ENCODE data around the gene STAMBP.

STAMBP gene

GRCh38 chr2:73904952-73905351 lies 76.2 kb downstream of the STAMBP start:
- no peak for DNase-seq (ENCODE audit: extremely low read depth, low read depth)
- no peak for TF ChIP-seq CTCF (IDR thresholded peaks at IDR 0.05; ENCODE audit: low read depth, low read length, missing control alignments)
- no peak overlapping the region for H3K4me3 ChIP-seq (replicated peaks; ENCODE audit: low read depth, low read length)

GRCh38 chr2:73906847-73907505 lies 78.2 kb downstream of the STAMBP start:
- TF ChIP-seq CTCF (IDR thresholded peaks at IDR 0.05; ENCODE audit: low read depth, low read length, missing control alignments) = no peak
- no peak overlapping the region for H3K4me3 ChIP-seq (replicated peaks; ENCODE audit: low read depth, low read length)
- DNase-seq (ENCODE audit: extremely low read depth, low read depth) = no peak

GRCh38 chr2:73907840-73908452 lies 79.2 kb downstream of the STAMBP start:
- TF ChIP-seq CTCF (IDR thresholded peaks at IDR 0.05; ENCODE audit: low read depth, low read length, missing control alignments) = peak; percentile 23
- DNase-seq (ENCODE audit: extremely low read depth, low read depth) = no peak
- H3K4me3 ChIP-seq (replicated peaks; ENCODE audit: low read depth, low read length) = no peak overlapping the region

GRCh38 chr2:73908689-73909652 lies 80.2 kb downstream of the STAMBP start:
- no peak for DNase-seq (ENCODE audit: extremely low read depth, low read depth)
- H3K4me3 ChIP-seq (replicated peaks; ENCODE audit: low read depth, low read length) = no peak overlapping the region
- no peak for TF ChIP-seq CTCF (IDR thresholded peaks at IDR 0.05; ENCODE audit: low read depth, low read length, missing control alignments)

- no peak for TF ChIP-seq CTCF (IDR thresholded peaks at IDR 0.05; ENCODE audit: low read depth, low read length, missing control alignments)
- no peak for DNase-seq (ENCODE audit: extremely low read depth, low read depth)
- H3K4me3 ChIP-seq (replicated peaks; ENCODE audit: low read depth, low read length) = no peak overlapping the region
Measured at GRCh38 chr2:73910873-73911547, 82.2 kb downstream of the STAMBP start.

GRCh38 chr2:73911548-73912208 lies 82.9 kb downstream of the STAMBP start:
- no peak for TF ChIP-seq CTCF (IDR thresholded peaks at IDR 0.05; ENCODE audit: low read depth, low read length, missing control alignments)
- H3K4me3 ChIP-seq (replicated peaks; ENCODE audit: low read depth, low read length) = no peak overlapping the region
- no peak for DNase-seq (ENCODE audit: extremely low read depth, low read depth)

All from HFF-Myc (cell line).